SK-N-SH (cell line): ENCODE measurements around the gene CRLF1. TPM values are rescaled to one million over a fixed set of nuclear protein-coding genes. Genes with fewer than 3 reads are reported as not detected.
"Not testable (repeated sequence)": the region's sequence is repeated elsewhere in the genome, so short reads cannot be mapped to it uniquely, and the experiment has no call there.

Experiments
- CTCF ChIA-PET: fragments of 300-600, 350-600 bp; formaldehyde crosslinking; extraction: SDS; loops from one replicate; lab custom pipeline; 2021; lab: Yijun Ruan, JAX
- POLR2A ChIA-PET: fragments of 350-600 bp; sonication (Branson Sonifier 250); formaldehyde crosslinking; extraction: SDS; loops from one replicate; lab custom pipeline; 2020; ENCODE audit warnings: antibody characterized with exemption, inconsistent platforms; lab: Yijun Ruan, JAX
- DNase-seq: peaks from one replicate; pipeline ENCODE4 v3.0.0; 2012
- H2AFZ ChIP-seq: fragments of 200-600 bp; sonication (generic); 2 replicates; pipeline ENCODE4 v1.8.1; 2016; ENCODE audit warnings: antibody characterized with exemption, mild to moderate bottlenecking, low read depth
- H3F3A ChIP-seq: fragments of 200-600 bp; sonication (generic); replicated peaks from 2 replicates; pipeline ENCODE3; 2016; ENCODE audit warnings: antibody characterized with exemption, mild to moderate bottlenecking; ENCODE audit not compliant: insufficient read depth
- H3K27ac ChIP-seq, 2 experiments: fragments of 200-500 bp in 1 of 2; fragments of 200-600 bp in 1 of 2; sonication (Bioruptor generic) in 1 of 2; sonication (generic), shearing (Covaris generic) in 1 of 2; 2 replicates each; pipeline versions ENCODE4 v1.5.1 to v1.6.1; 2014 to 2016; ENCODE audit warnings: low read depth in 2 of 2, inconsistent platforms in 1 of 2, low read length in 1 of 2, mild to moderate bottlenecking in 1 of 2, mixed read lengths in 1 of 2
- H3K27me3 ChIP-seq: fragments of 200-600 bp; sonication (generic), shearing (Covaris generic); 2 replicates; pipeline ENCODE4 v1.6.1; 2016; ENCODE audit warnings: mixed run types; ENCODE audit not compliant: insufficient read depth
- H3K36me3 ChIP-seq, 2 experiments: fragments of 200-500 bp in 1 of 2; fragments of 200-600 bp in 1 of 2; sonication (Bioruptor generic) in 1 of 2; sonication (generic) in 1 of 2; replicated peaks in 1 of 2; 2 replicates each; pipeline versions ENCODE3 to v1.5.1; 2014 to 2016; ENCODE audit warnings: low read length in 1 of 2, mild to moderate bottlenecking in 1 of 2; ENCODE audit not compliant: insufficient read depth in 2 of 2, control insufficient read depth in 1 of 2
- H3K4me1 ChIP-seq, 2 experiments: fragments of 200-500 bp in 1 of 2; fragments of 200-600 bp in 1 of 2; sonication (Bioruptor generic) in 1 of 2; sonication (generic), shearing (Covaris generic) in 1 of 2; 2 replicates each; pipeline versions ENCODE4 v1.5.1 to v1.6.1; 2014 to 2016; ENCODE audit warnings: low read depth in 1 of 2, low read length in 1 of 2, mixed run types in 1 of 2; ENCODE audit not compliant: insufficient read depth in 2 of 2, control insufficient read depth in 1 of 2
- H3K4me2 ChIP-seq: fragments of 200-600 bp; sonication (generic), shearing (Covaris generic); 2 replicates; pipeline ENCODE4 v1.6.1; 2017; ENCODE audit warnings: mixed run types
- H3K4me3 ChIP-seq, 2 experiments: fragments of 200-500 bp in 1 of 2; fragments of 200-600 bp in 1 of 2; sonication (Bioruptor generic) in 1 of 2; sonication (generic), shearing (Covaris generic) in 1 of 2; 2 replicates each; pipeline versions ENCODE4 v1.5.1 to v1.8.1; 2014 to 2016; ENCODE audit warnings: low read depth in 2 of 2, inconsistent platforms in 1 of 2, low read length in 1 of 2, mild to moderate bottlenecking in 1 of 2, mixed read lengths in 1 of 2, moderate library complexity in 1 of 2
- H3K79me2 ChIP-seq: fragments of 200-600 bp; sonication (generic); 2 replicates; pipeline ENCODE4 v1.8.1; 2017; ENCODE audit warnings: mild to moderate bottlenecking; ENCODE audit not compliant: insufficient read depth
- H3K9ac ChIP-seq: fragments of 200-600 bp; sonication (generic); 2 replicates; pipeline ENCODE4 v1.6.1; 2017; ENCODE audit warnings: mixed run types
- H3K9me2 ChIP-seq: fragments of 200-600 bp; sonication (generic); 2 replicates; pipeline ENCODE4 v1.6.1; 2017; ENCODE audit warnings: mixed run types
- H3K9me3 ChIP-seq: fragments of 200-600 bp; sonication (generic); 2 replicates; pipeline ENCODE4 v1.6.1; 2017; ENCODE audit warnings: mixed run types, mild to moderate bottlenecking, moderate library complexity
- H4K20me1 ChIP-seq: fragments of 200-600 bp; sonication (generic); 2 replicates; pipeline ENCODE4 v1.6.1; 2017; ENCODE audit warnings: mild to moderate bottlenecking, mixed run types; ENCODE audit not compliant: insufficient read depth
- CTCF ChIP-seq: fragments of 200-600 bp; sonication (generic); IDR thresholded peaks from 2 replicates; pipeline ENCODE4 v1.6.1; 2017; ENCODE audit warnings: antibody characterized with exemption, mild to moderate bottlenecking, moderate library complexity
- FOXJ3 ChIP-seq: sonication (generic); formaldehyde crosslinking; IDR thresholded peaks from 2 replicates; pipeline ENCODE4 v1.5.1; 2020; ENCODE audit warnings: mild to moderate bottlenecking, missing genetic modification reagents
- GABPA ChIP-seq: IDR thresholded peaks from 2 replicates; pipeline ENCODE4 v1.4.0; 2012; ENCODE audit warnings: low read depth, mild to moderate bottlenecking
- NFIC ChIP-seq: IDR thresholded peaks from 2 replicates; pipeline ENCODE4 v1.4.0; 2012; ENCODE audit warnings: borderline replicate concordance
- NRF1 ChIP-seq: IDR thresholded peaks from 2 replicates; pipeline ENCODE4 v1.6.1; 2012; ENCODE audit warnings: low read depth, mild to moderate bottlenecking, low read length
- POLR2AphosphoS5 ChIP-seq: IDR thresholded peaks from 2 replicates; pipeline ENCODE4 v1.6.1; 2012; ENCODE audit warnings: low read depth, low read length
- TAF1 ChIP-seq: IDR thresholded peaks from 2 replicates; pipeline ENCODE4 v1.6.1; 2012; ENCODE audit warnings: low read depth, mild to moderate bottlenecking, low read length, moderate library complexity, borderline replicate concordance
- WGBS: methylation state at CpG from one replicate; pipeline ENCODE4 v1.1.6; 2017; ENCODE audit warnings: low lambda C conversion rate; 5-methylcytosine and 5-hydroxymethylcytosine counted together
- polyA plus RNA-seq, 3 experiments: library from polyadenylated mRNA; depleted of rRNA; stranded (reverse); fragments of >200 nt; gene quantifications; 2 replicates each; pipeline ENCODE4 v1.2.3, GENCODE V29; 2012

Gene CRLF1
- polyA plus RNA-seq, 1 of the 3 experiments (the other 2 are of a cell fraction), result 0.71 TPM

- 0 out of 2 replicates have a peak overlapping the region, but pooled peaks have one; percentile 89 for H3K4me2 ChIP-seq
- no peaks in the 10 kb centered on the region for H3K27me3 ChIP-seq
- H3K36me3 ChIP-seq, result no peaks in the 10 kb centered on the region
- H4K20me1 ChIP-seq, result no peaks in the 10 kb centered on the region
- CTCF ChIA-PET, result interaction anchor here (0.6 to 10.5 kb wide), 34 partner anchors 11 to 394 kb away, joined by 3 to 234 read pairs (median 4); partner anchors contain the start of genes CERS1, COPE, CRLF1 and DDX49
- no peaks in the 10 kb centered on the region for H3K9me2 ChIP-seq
- TF ChIP-seq NRF1, result no peak
- TF ChIP-seq POLR2AphosphoS5, result no peak
- no peak for TF ChIP-seq NFIC
- TF ChIP-seq TAF1, result no peak
- TF ChIP-seq CTCF, result no peak
- TF ChIP-seq GABPA, result no peak
- no peak for TF ChIP-seq FOXJ3 (CRISPR knock-in tag)
- no peak overlapping the region for H3K4me3 ChIP-seq
- no peak overlapping the region for H3K27ac ChIP-seq
- no peak overlapping the region for H3K9ac ChIP-seq
- H3K9me3 ChIP-seq, result no peaks in the 10 kb centered on the region
- H2AFZ ChIP-seq, result no peak overlapping the region
- peak; percentile 27 for DNase-seq
- POLR2A ChIA-PET, result interaction anchor here (1.0 to 1.2 kb wide), 4 partner anchors 254 to 326 kb away, joined by 3 to 5 read pairs (median 4); partner anchors contain the start of genes COPE and DDX49
- 73% methylated on average over 14 of the region's 25 CpGs for WGBS
- peaks cover 10% of the 10 kb centered on the region; the same call in 1 of the 2 replicates for H3K79me2 ChIP-seq
- H3F3A ChIP-seq, result peaks cover 35% of the 10 kb centered on the region
- peaks cover 6 to 36% of the 10 kb centered on the region in 2 experiments; a peak in 2 of 4 replicates for H3K4me1 ChIP-seq
Observed at GRCh38 chr19:18593367-18594095, 13.1 kb downstream of the CRLF1 start.

- H3K9ac ChIP-seq, DNase-seq, H3K36me3 ChIP-seq, H3K4me3 ChIP-seq, H2AFZ ChIP-seq, H4K20me1 ChIP-seq, H3K9me2 ChIP-seq, H3K4me2 ChIP-seq, H3K27ac ChIP-seq, H3K27me3 ChIP-seq, H3K9me3 ChIP-seq: not testable (repeated sequence)
- POLR2A ChIA-PET, result interaction anchor here (1.1 kb wide), 1 partner anchor 255 kb away, joined by 5 read pairs; no protein-coding TSS in a partner anchor
- Histone ChIP-seq H3F3A (peaks cover 35% of the 10 kb centered on the region), H3K79me2 (peaks cover 10% of the 10 kb centered on the region; the same call in 1 of the 2 replicates), H3K4me1 (peaks cover 6 to 39% of the 10 kb centered on the region in 2 experiments; a peak in 2 of 4 replicates)
- 91% methylated on average over 5 of the region's 5 CpGs for WGBS
- CTCF ChIA-PET, result interaction anchor here (0.9 to 10.5 kb wide), 9 partner anchors 11 to 302 kb away, joined by 3 to 234 read pairs (median 14); partner anchors contain the start of gene CERS1
Observed at GRCh38 chr19:18592732-18593131, 13.9 kb downstream of the CRLF1 start.
